ENCODE measurements around the gene THSD7B. TPM values are rescaled to one million over a fixed set of nuclear protein-coding genes. Genes with fewer than 3 reads are reported as not detected.
A peak's percentile ranks its signal among the peaks of the same experiment; 100 is the strongest.

Gene THSD7B
- total RNA-seq, 1 experiment from 2014 or later = under 0.01 TPM

DNA sequence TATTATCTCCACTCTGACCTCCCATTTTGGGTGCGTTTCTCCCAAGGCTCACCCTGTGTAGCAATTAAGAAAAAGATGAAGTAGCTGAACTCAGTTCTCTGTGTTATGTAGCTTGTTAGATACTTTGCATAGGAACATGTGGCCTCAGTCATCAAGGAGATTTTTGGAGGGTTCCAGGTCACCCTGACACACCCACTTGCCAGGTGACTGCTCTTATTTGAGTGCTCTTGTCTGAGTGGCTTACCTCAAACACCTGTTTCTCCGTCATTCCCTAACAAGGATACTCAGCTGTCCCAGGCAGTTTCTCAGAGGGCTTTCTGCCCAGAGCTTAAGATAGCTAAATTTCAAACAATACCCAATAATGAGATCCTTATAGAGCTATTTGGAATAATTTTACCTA, 621.7 kb downstream of the THSD7B start:
- no TSS peak for BruUV-seq (replicated peaks)
- POLR2A ChIA-PET (ENCODE audit: unreplicated experiment) = no interaction called here
- Histone ChIP-seq H3K9me2 (replicated peaks; ENCODE audit: low read length) (no peaks in the 10 kb centered on the region), H3K9me3 (ENCODE audit: low read length) (no peaks in the 10 kb centered on the region), H4K20me1 (ENCODE audit: low read length) (no peaks in the 10 kb centered on the region), H3K4me3 (ENCODE audit: low read length) (no peak overlapping the region), H3K27me3 (ENCODE audit: low read length) (peaks cover 17% of the 10 kb centered on the region), H3K4me2 (ENCODE audit: low read length) (no peak overlapping the region), H3K36me3 (ENCODE audit: low read depth, low read length) (no peaks in the 10 kb centered on the region), H3K9ac (ENCODE audit: low read length) (no peak overlapping the region), H3K4me1 (ENCODE audit: insufficient read depth, low read length) (no peaks in the 10 kb centered on the region), H3F3A (ENCODE audit: low read length, unreplicated experiment) (no peaks in the 10 kb centered on the region), H3K27ac (ENCODE audit: low read length) (no peak overlapping the region), H3K79me2 (ENCODE audit: low read length) (no peaks in the 10 kb centered on the region), H2AFZ (ENCODE audit: low read length) (no peak overlapping the region)
- intact Hi-C loops (cut with micrococcal nuclease) = no loop called here
- ATAC-seq (no peak), DNase-seq (no peak)
- CTCF ChIA-PET = no interaction called here
- TF ChIP-seq, protein P1, sequence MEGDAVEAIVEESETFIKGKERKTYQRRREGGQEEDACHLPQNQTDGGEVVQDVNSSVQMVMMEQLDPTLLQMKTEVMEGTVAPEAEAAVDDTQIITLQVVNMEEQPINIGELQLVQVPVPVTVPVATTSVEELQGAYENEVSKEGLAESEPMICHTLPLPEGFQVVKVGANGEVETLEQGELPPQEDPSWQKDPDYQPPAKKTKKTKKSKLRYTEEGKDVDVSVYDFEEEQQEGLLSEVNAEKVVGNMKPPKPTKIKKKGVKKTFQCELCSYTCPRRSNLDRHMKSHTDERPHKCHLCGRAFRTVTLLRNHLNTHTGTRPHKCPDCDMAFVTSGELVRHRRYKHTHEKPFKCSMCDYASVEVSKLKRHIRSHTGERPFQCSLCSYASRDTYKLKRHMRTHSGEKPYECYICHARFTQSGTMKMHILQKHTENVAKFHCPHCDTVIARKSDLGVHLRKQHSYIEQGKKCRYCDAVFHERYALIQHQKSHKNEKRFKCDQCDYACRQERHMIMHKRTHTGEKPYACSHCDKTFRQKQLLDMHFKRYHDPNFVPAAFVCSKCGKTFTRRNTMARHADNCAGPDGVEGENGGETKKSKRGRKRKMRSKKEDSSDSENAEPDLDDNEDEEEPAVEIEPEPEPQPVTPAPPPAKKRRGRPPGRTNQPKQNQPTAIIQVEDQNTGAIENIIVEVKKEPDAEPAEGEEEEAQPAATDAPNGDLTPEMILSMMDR (conservative IDR thresholded peaks at IDR 0.05; ENCODE audit: low read depth, low read length) = no peak
- no peak for TF ChIP-seq EZH2phosphoT487 (IDR thresholded peaks at IDR 0.05; ENCODE audit: borderline replicate concordance, low read length)
- TF ChIP-seq EZH2 (IDR thresholded peaks at IDR 0.05; ENCODE audit: low read length, unreplicated experiment) = no peak

DNA sequence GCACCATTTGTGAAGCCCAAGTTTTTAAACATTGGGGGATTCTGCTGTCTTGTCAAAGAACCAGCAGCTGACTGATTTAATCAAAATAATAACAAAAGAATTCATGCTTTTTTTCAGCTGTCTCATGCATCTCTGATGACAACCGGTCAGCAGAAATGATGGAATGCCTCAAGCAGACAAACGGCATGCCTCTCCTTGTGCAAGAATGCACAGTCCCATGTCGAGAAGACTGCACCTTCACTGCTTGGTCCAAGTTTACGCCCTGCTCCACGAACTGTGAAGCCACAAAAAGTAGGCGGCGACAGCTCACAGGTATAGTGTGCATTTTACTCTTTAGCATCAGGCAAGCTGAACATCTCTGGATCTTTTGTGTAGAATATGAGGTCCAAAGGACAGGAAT, 640.2 kb downstream of the THSD7B start:
- Histone ChIP-seq H3F3A (ENCODE audit: low read length, unreplicated experiment) (no peaks in the 10 kb centered on the region), H2AFZ (ENCODE audit: low read length) (no peak overlapping the region), H3K27me3 (ENCODE audit: low read length) (peaks cover 30% of the 10 kb centered on the region), H3K9me2 (replicated peaks; ENCODE audit: low read length) (no peaks in the 10 kb centered on the region), H3K4me2 (ENCODE audit: low read length) (no peak overlapping the region), H3K36me3 (ENCODE audit: low read depth, low read length) (no peaks in the 10 kb centered on the region), H3K79me2 (ENCODE audit: low read length) (no peaks in the 10 kb centered on the region), H3K4me1 (ENCODE audit: insufficient read depth, low read length) (no peaks in the 10 kb centered on the region), H3K27ac (ENCODE audit: low read length) (no peak overlapping the region), H3K9ac (ENCODE audit: low read length) (no peak overlapping the region), H3K4me3 (ENCODE audit: low read length) (no peak overlapping the region), H3K9me3 (ENCODE audit: low read length) (no peaks in the 10 kb centered on the region), H4K20me1 (ENCODE audit: low read length) (no peaks in the 10 kb centered on the region)
- no peak for TF ChIP-seq EZH2phosphoT487 (IDR thresholded peaks at IDR 0.05; ENCODE audit: borderline replicate concordance, low read length)
- TF ChIP-seq, protein P1 (conservative IDR thresholded peaks at IDR 0.05; ENCODE audit: low read depth, low read length) = no peak
- TF ChIP-seq EZH2 (IDR thresholded peaks at IDR 0.05; ENCODE audit: low read length, unreplicated experiment) = no peak
- DNase-seq (no peak), ATAC-seq (no peak)
- intact Hi-C loops (cut with micrococcal nuclease) = no loop called here
- POLR2A ChIA-PET (ENCODE audit: unreplicated experiment) = no interaction called here
- BruUV-seq (replicated peaks) = no TSS peak
- CTCF ChIA-PET = no interaction called here

DNA sequence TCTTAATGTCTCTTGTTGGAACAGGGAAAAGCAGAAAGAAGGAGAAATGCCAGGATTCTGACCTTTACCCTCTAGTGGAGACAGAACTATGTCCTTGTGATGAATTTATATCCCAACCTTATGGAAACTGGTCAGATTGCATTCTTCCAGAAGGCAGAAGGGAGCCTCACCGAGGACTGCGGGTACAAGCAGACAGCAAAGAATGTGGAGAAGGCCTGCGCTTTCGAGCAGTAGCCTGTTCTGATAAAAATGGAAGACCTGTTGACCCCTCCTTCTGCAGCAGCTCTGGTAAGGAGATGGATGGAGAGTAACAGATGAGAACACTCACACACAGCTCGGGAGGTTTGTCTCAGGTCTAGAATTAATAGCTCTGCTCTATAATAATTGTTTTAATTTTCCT, 646.2 kb downstream of the THSD7B start:
- H4K20me1 ChIP-seq (ENCODE audit: low read length) = no peaks in the 10 kb centered on the region
- H3K36me3 ChIP-seq (ENCODE audit: low read depth, low read length) = no peaks in the 10 kb centered on the region
- no peak overlapping the region for H3K27ac ChIP-seq (ENCODE audit: low read length)
- intact Hi-C loops (cut with micrococcal nuclease) = no loop called here
- no peaks in the 10 kb centered on the region for H3K79me2 ChIP-seq (ENCODE audit: low read length)
- peaks cover 14% of the 10 kb centered on the region for H3K27me3 ChIP-seq (ENCODE audit: low read length)
- peak; percentile 21 for DNase-seq
- H3K4me1 ChIP-seq (ENCODE audit: insufficient read depth, low read length) = no peaks in the 10 kb centered on the region
- ATAC-seq = no peak
- ChIA-PET CTCF (no interaction called here), POLR2A (ENCODE audit: unreplicated experiment) (no interaction called here)
- TF ChIP-seq, protein P1 (conservative IDR thresholded peaks at IDR 0.05; ENCODE audit: low read depth, low read length) = no peak
- TF ChIP-seq EZH2 (IDR thresholded peaks at IDR 0.05; ENCODE audit: low read length, unreplicated experiment) = no peak
- TF ChIP-seq EZH2phosphoT487 (IDR thresholded peaks at IDR 0.05; ENCODE audit: borderline replicate concordance, low read length) = no peak
- no peaks in the 10 kb centered on the region for H3K9me2 ChIP-seq (replicated peaks; ENCODE audit: low read length)
- no peaks in the 10 kb centered on the region for H3K9me3 ChIP-seq (ENCODE audit: low read length)
- H3K9ac ChIP-seq (ENCODE audit: low read length) = no peak overlapping the region
- H3K4me3 ChIP-seq (ENCODE audit: low read length) = no peak overlapping the region
- H3K4me2 ChIP-seq (ENCODE audit: low read length) = no peak overlapping the region
- H2AFZ ChIP-seq (ENCODE audit: low read length) = no peak overlapping the region
- BruUV-seq (replicated peaks) = no TSS peak
- no peaks in the 10 kb centered on the region for H3F3A ChIP-seq (ENCODE audit: low read length, unreplicated experiment)

Measured in PC-3 (cell line).